ENCODE results near the gene RPS17. TPM values are rescaled to one million over a fixed set of nuclear protein-coding genes. Genes with fewer than 3 reads are reported as not detected.
"Not testable (repeated sequence)": the region's sequence is repeated elsewhere in the genome, so short reads cannot be mapped to it uniquely, and the experiment has no call there.

Gene RPS17
- total RNA-seq, 1 donor from 2014 or later, result 2,069 TPM

GRCh38 chr15:82502700-82503339 lies 37.4 kb downstream of the RPS17 start:
- TF ChIP-seq CTCF (conservative IDR thresholded peaks at IDR 0.05), result peak; percentile 44
- H3K4me3 Mint-ChIP-seq; H3K9me3 Mint-ChIP-seq; H3K36me3 Mint-ChIP-seq (ENCODE audit: low read depth); DNase-seq (ENCODE audit: low read depth, low spot score); H3K27me3 Mint-ChIP-seq (ENCODE audit: low read depth); H3K4me1 Mint-ChIP-seq; H3K27ac Mint-ChIP-seq (ENCODE audit: unreplicated experiment): not testable (repeated sequence)

DNA sequence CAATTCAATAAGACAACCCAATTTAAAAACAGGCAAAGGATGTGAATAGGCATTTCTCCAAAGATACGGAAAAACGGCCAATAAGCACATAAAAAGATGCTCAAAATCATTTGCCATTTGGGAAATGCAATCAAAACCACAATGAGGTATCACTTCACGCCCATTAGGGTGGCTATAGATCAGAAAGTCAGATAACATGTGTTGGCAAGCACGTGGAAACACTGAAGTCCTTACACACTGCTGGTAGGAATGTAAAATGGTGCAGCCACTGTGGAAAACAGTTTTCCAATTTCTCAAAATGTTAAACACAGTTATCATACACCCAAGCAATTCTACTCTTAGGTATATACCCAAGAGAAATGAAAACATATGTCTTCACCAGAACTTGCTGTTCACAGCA lies 39.5 kb downstream of the RPS17 start:
- not testable (repeated sequence) for DNase-seq (ENCODE audit: low read depth, low spot score); H3K9me3 Mint-ChIP-seq; H3K27me3 Mint-ChIP-seq (ENCODE audit: low read depth); H3K36me3 Mint-ChIP-seq (ENCODE audit: low read depth); H3K27ac Mint-ChIP-seq (ENCODE audit: unreplicated experiment); H3K4me1 Mint-ChIP-seq; H3K4me3 Mint-ChIP-seq

DNA sequence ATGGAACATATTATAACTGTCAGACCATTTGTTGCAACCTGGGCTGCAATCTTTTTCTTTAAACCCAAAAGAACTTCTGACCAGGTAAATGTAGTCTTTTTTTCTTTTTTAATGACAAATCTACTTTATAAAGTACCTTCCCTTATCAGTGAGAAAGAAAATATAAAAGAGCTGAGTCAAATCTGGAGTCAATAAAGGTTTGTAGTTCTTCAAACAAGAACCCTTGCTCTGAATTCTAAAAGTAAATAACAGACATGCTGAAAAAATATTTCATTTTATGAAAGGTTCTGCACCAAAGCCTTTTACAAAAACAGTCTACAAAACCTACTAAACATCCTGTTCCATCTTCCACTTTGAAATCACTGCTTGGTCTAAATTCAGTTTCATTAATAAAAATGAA lies 42.3 kb downstream of the RPS17 start:
- H3K36me3 Mint-ChIP-seq (ENCODE audit: low read depth); H3K4me3 Mint-ChIP-seq; H3K27ac Mint-ChIP-seq (ENCODE audit: unreplicated experiment); H3K27me3 Mint-ChIP-seq (ENCODE audit: low read depth); DNase-seq (ENCODE audit: low read depth, low spot score); H3K4me1 Mint-ChIP-seq; H3K9me3 Mint-ChIP-seq: not testable (repeated sequence)

DNA sequence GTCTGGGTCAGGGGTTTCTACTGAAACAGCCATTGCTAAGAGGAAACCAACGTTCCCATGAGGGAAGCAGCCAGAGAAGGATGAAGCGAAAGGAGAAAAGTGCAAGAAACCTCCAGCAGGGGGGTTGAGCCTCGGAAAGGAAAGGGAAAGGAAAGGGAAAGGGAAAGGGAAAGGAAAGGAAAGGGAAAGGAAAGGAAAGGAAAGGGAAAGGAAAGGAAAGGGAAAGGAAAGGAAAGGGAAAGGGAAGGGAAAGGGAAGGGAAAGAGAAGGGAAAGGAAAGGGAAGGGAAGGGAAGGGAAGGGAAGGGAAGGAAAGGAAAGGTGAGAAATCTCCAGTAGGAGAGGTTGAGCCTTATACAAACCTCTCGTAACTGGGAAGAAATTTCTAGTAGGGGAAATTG lies 52.0 kb downstream of the RPS17 start:
- H3K27me3 Mint-ChIP-seq (ENCODE audit: low read depth); H3K9me3 Mint-ChIP-seq; H3K4me1 Mint-ChIP-seq; DNase-seq (ENCODE audit: low read depth, low spot score); H3K4me3 Mint-ChIP-seq; H3K27ac Mint-ChIP-seq (ENCODE audit: unreplicated experiment); H3K36me3 Mint-ChIP-seq (ENCODE audit: low read depth): not testable (repeated sequence)

DNA sequence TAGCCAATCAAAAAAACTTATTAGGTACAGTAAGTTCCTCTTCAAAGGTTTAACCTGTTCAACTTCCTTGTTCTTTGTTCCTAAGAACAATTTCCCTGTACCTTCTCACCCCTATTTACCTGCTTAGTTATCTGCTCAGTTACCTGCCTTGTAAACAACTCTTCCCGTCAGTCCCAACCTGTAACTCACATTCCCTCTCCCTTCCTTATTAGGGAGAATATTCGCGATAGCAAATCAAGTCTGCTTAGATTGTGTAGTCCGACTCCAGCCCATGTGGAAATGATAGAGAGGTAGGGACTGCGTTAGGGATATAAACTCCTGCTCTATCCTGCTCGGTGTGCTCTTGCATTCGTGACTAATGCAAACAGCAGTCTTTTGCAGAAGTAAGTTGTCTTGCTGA lies 53.2 kb downstream of the RPS17 start:
- H3K36me3 Mint-ChIP-seq (ENCODE audit: low read depth); H3K4me3 Mint-ChIP-seq; DNase-seq (ENCODE audit: low read depth, low spot score); H3K27ac Mint-ChIP-seq (ENCODE audit: unreplicated experiment); H3K9me3 Mint-ChIP-seq; H3K4me1 Mint-ChIP-seq; H3K27me3 Mint-ChIP-seq (ENCODE audit: low read depth): not testable (repeated sequence)

Other genes with a start within 250 kb of the RPS17 start
- 3.6 and 3.7 TPM in 2 replicates for gene GOLGA6L10, start 191.0 kb downstream of the RPS17 start, total RNA-seq
- 6.4 and 6.6 TPM in 2 replicates for gene GOLGA6L9, start 110.6 kb downstream of the RPS17 start, total RNA-seq
- gene CPEB1, start 106.9 kb upstream of the RPS17 start, total RNA-seq, result 0.72 and 0.84 TPM in 2 replicates
- 17.4 and 20.0 TPM in 2 replicates for gene AP3B2, start 169.4 kb upstream of the RPS17 start, total RNA-seq